HCT116 (cell line): ENCODE results near the gene ALOXE3. TPM values are rescaled to one million over a fixed set of nuclear protein-coding genes. Genes with fewer than 3 reads are reported as not detected.

Experiments
- ATAC-seq: fragments of 200-7000 bp; cut with Tn5 transposase; 2 replicates; pipeline ENCODE4 v1.9.1; 2020; ENCODE audit warnings: mild to moderate bottlenecking, moderate library complexity
- BruUV-seq: library from RNA; stranded (reverse); fragments of 400-500 nt; replicated peaks from 2 replicates; lab custom pipeline; 2021; lab: Mats Ljungman, UMichigan
- CTCF ChIA-PET: fragments of 300-600 bp; sonication (Branson Sonifier 250); formaldehyde crosslinking; loops from one replicate; lab custom pipeline; 2021; ENCODE audit warnings: antibody characterized with exemption; lab: Charles Lee
- POLR2A ChIA-PET: fragments of 300-600, 350-600 bp; sonication (Branson Sonifier 250); formaldehyde crosslinking; loops from one replicate; lab custom pipeline; 2021; ENCODE audit warnings: antibody characterized with exemption; lab: Charles Lee
- RAD21 ChIA-PET, 2 experiments: fragments of 300-600 bp; sonication (Branson Sonifier 250); formaldehyde crosslinking; loops; one replicate each; lab custom pipeline; 2023; ENCODE audit warnings: low total read pairs in 2 of 2; ENCODE audit not compliant: uncharacterized antibody in 2 of 2, unreplicated experiment in 2 of 2, low non-redundant PET in 1 of 2; lab: Charles Lee
- DNase-seq: peaks from one replicate; pipeline ENCODE4 v3.0.0-alpha.2; 2010; ENCODE audit warnings: low read depth, low spot score
- H2AFZ ChIP-seq: fragments of 200-600 bp; shearing (Covaris generic), sonication (generic); 2 replicates; pipeline ENCODE4 v1.6.1; 2017; ENCODE audit warnings: low read depth, mixed run types, mixed read lengths, antibody characterized with exemption, low read length; ENCODE audit not compliant: poor library complexity, severe bottlenecking
- H3K27ac ChIP-seq: 2 replicates; pipeline ENCODE4 v1.5.1; 2012; ENCODE audit warnings: low read depth, low read length
- H3K27me3 ChIP-seq: fragments of 200-600 bp; sonication (generic); 2 replicates; pipeline ENCODE4 v1.6.1; 2016; ENCODE audit warnings: mixed run types, low read length, mixed read lengths; ENCODE audit not compliant: insufficient read depth
- H3K36me3 ChIP-seq, 2 experiments: fragments of 200-500 bp in 1 of 2; fragments of 200-600 bp in 1 of 2; sonication (Bioruptor generic) in 1 of 2; sonication (generic) in 1 of 2; 2 replicates each; pipeline versions ENCODE4 v1.5.1 to v1.6.1; 2014 to 2016; ENCODE audit warnings: low read length in 2 of 2, inconsistent platforms in 1 of 2, mixed read lengths in 1 of 2, mixed run types in 1 of 2; ENCODE audit not compliant: insufficient read depth in 2 of 2, control insufficient read depth in 1 of 2
- H3K4me1 ChIP-seq, 2 experiments: fragments of 200-600 bp in 1 of 2; sonication (generic) in 1 of 2; 2 replicates each; pipeline versions ENCODE4 v1.5.1 to v1.6.1; 2012 to 2017; ENCODE audit warnings: low read length in 2 of 2, inconsistent platforms in 1 of 2, mild to moderate bottlenecking in 1 of 2, mixed read lengths in 1 of 2, mixed run types in 1 of 2, moderate library complexity in 1 of 2; ENCODE audit not compliant: insufficient read depth in 2 of 2, control insufficient read depth in 1 of 2
- H3K4me2 ChIP-seq: fragments of 200-600 bp; sonication (generic); 2 replicates; pipeline ENCODE4 v1.6.1; 2017; ENCODE audit warnings: mixed run types, low read length, mixed read lengths
- H3K4me3 ChIP-seq, 2 experiments: fragments of 200-600 bp in 1 of 2; sonication (generic) in 1 of 2; replicated peaks in 1 of 2; 2 replicates each; pipeline ENCODE4 v1.5.1; 2011 to 2016; ENCODE audit warnings: low read length in 2 of 2, control low read depth in 1 of 2, low read depth in 1 of 2, mild to moderate bottlenecking in 1 of 2, mixed read lengths in 1 of 2, mixed run types in 1 of 2
- H3K79me2 ChIP-seq: fragments of 200-600 bp; sonication (generic); 2 replicates; pipeline ENCODE4 v1.6.1; 2017; ENCODE audit warnings: mild to moderate bottlenecking, mixed run types, low read length, moderate library complexity, mixed read lengths; ENCODE audit not compliant: insufficient read depth
- H3K9ac ChIP-seq: fragments of 200-600 bp; sonication (generic); 2 replicates; pipeline ENCODE4 v1.6.1; 2016; ENCODE audit warnings: low read length, mixed read lengths
- H3K9me2 ChIP-seq: fragments of 200-600 bp; sonication (generic), shearing (Covaris generic); 2 replicates; pipeline ENCODE4 v1.6.1; 2017; ENCODE audit warnings: mixed run types, mild to moderate bottlenecking, moderate library complexity; ENCODE audit not compliant: insufficient read depth
- H3K9me3 ChIP-seq, 2 experiments: fragments of 200-500 bp in 1 of 2; fragments of 200-600 bp in 1 of 2; sonication (Bioruptor generic) in 1 of 2; sonication (generic) in 1 of 2; 2 replicates each; pipeline ENCODE4 v1.6.1; 2014 to 2017; ENCODE audit warnings: low read length in 2 of 2, mixed read lengths in 2 of 2, inconsistent platforms in 1 of 2, low read depth in 1 of 2, mild to moderate bottlenecking in 1 of 2, mixed run types in 1 of 2, moderate library complexity in 1 of 2; ENCODE audit not compliant: control insufficient read depth in 1 of 2, insufficient read depth in 1 of 2
- H4K20me1 ChIP-seq: fragments of 200-600 bp; sonication (generic), shearing (Covaris generic); 2 replicates; pipeline ENCODE4 v1.6.1; 2017; ENCODE audit warnings: mixed run types, mild to moderate bottlenecking, moderate library complexity; ENCODE audit not compliant: insufficient read depth
- EGR1 ChIP-seq: IDR thresholded peaks from 2 replicates; pipeline ENCODE4 v1.6.1; 2012; ENCODE audit warnings: low read depth
- ELF1 ChIP-seq: IDR thresholded peaks from 2 replicates; pipeline ENCODE4 v1.6.1; 2012; ENCODE audit warnings: low read depth, borderline replicate concordance
- RAD21 ChIP-seq: IDR thresholded peaks from 2 replicates; pipeline ENCODE4 v1.6.1; 2012; ENCODE audit warnings: low read depth, mild to moderate bottlenecking
- intact Hi-C: fragments of 100-400 bp; cut with micrococcal nuclease; formaldehyde crosslinking; loops from 2 replicates; pipeline ENCODE4 v1.10.0; 2022
- total RNA-seq: library from RNA; stranded (reverse); gene quantifications from one replicate; pipeline ENCODE4 v1.2.1, GENCODE V29; 2021; ENCODE audit not compliant: unreplicated experiment
- TF ChIP-seq, protein P1 (sequence below): IDR thresholded peaks from 2 replicates; pipeline ENCODE4 v1.6.1; 2012
- TF ChIP-seq, protein P2 (sequence below), 3 experiments: fragments of 200-600 bp in 1 of 3; sonication (generic) in 1 of 3; IDR thresholded peaks in 2 of 3; conservative IDR thresholded peaks in 1 of 3; 2 replicates each; pipeline ENCODE4 v1.5.1; 2012 to 2017; ENCODE audit warnings: low read depth in 2 of 3, low read length in 2 of 3, antibody characterized with exemption in 1 of 3, borderline replicate concordance in 1 of 3, control low read depth in 1 of 3, mild to moderate bottlenecking in 1 of 3, mixed read lengths in 1 of 3, mixed run types in 1 of 3, moderate library complexity in 1 of 3; ENCODE audit not compliant: insufficient read depth in 1 of 3

ALOXE3 gene
- total RNA-seq, 1 experiment from 2014 or later = 3.5 TPM

DNA sequence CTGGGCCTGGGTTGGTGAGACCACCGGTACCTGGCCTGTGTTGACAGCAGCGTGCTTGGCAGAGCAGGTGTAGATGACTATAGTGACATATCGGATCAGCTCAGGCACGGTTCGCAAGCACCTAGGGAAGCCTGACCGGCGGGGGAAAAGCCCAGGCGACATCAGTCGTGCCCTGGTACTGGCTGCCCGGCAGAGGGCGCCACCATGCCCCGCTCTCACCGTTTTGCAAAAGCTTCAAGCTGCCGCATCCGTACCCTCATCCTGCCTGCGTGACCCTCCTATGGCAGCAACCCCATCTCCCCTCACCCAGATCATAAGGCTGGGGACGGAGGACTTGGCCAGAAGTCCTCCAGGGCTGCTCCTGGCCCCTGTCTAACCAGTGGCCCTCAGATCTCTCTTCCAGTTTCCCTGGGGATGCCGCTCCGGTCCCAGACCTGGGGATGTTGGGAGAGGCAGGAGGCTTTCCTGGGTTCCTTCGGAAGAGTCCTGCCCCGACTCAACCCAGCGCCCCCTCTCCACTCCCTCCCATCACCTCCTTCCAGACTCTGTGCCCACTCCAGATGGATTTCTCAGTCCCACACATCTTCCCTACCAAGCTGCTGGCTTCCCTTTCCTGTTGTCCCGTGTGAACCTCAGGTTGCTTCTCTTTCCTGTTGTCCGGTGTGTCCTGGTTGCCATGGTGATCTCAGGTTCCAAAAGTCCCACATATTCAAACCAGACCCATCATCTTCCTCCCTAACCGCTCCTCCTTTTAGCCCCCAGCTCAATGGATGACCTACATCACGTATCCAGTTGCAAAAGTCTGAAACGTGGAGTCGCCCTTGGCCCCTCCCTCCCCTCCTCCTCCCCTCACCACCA lies 44.5 kb downstream of the ALOXE3 start:
- no TSS peak for BruUV-seq
- H3K9ac ChIP-seq = peak overlapping the region; percentile 40; the same call in 1 of the 2 replicates
- peak overlapping the region; percentile 1 to 41; a peak in 3 of 4 replicates for H3K4me3 ChIP-seq
- peaks cover 4% of the 10 kb centered on the region; the same call in 1 of the 2 replicates for H3K27me3 ChIP-seq
- ChIA-PET RAD21 (interaction anchor here (0.6 to 1.2 kb wide), 5 partner anchors 14 to 333 kb away, joined by 3 to 8 read pairs (median 3); no protein-coding TSS in a partner anchor), POLR2A (interaction anchor here (1.7 kb wide), 1 partner anchor 99 kb away, joined by 5 read pairs; no protein-coding TSS in a partner anchor), CTCF (interaction anchor here (0.6 to 2.5 kb wide), 28 partner anchors 9 to 806 kb away, joined by 3 to 29 read pairs (median 5); partner anchors contain the start of genes ALOX12B, ALOXE3, SLC25A35 and TRAPPC1)
- no peaks in the 10 kb centered on the region for H3K36me3 ChIP-seq
- no peaks in the 10 kb centered on the region for H3K79me2 ChIP-seq
- peaks cover 0 to 16% of the 10 kb centered on the region in 2 experiments; a peak in 2 of 4 replicates for H3K4me1 ChIP-seq
- peak overlapping the region; percentile 77 for H3K4me2 ChIP-seq
- no peaks in the 10 kb centered on the region for H4K20me1 ChIP-seq
- TF ChIP-seq ELF1 (no peak), EGR1 (no peak), RAD21 (peak; percentile 58)
- TF ChIP-seq, protein P1, sequence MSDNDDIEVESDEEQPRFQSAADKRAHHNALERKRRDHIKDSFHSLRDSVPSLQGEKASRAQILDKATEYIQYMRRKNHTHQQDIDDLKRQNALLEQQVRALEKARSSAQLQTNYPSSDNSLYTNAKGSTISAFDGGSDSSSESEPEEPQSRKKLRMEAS = no peak
- TF ChIP-seq, protein P2, sequence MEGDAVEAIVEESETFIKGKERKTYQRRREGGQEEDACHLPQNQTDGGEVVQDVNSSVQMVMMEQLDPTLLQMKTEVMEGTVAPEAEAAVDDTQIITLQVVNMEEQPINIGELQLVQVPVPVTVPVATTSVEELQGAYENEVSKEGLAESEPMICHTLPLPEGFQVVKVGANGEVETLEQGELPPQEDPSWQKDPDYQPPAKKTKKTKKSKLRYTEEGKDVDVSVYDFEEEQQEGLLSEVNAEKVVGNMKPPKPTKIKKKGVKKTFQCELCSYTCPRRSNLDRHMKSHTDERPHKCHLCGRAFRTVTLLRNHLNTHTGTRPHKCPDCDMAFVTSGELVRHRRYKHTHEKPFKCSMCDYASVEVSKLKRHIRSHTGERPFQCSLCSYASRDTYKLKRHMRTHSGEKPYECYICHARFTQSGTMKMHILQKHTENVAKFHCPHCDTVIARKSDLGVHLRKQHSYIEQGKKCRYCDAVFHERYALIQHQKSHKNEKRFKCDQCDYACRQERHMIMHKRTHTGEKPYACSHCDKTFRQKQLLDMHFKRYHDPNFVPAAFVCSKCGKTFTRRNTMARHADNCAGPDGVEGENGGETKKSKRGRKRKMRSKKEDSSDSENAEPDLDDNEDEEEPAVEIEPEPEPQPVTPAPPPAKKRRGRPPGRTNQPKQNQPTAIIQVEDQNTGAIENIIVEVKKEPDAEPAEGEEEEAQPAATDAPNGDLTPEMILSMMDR (IDR thresholded peaks at IDR 0.05 in 2 of 3, conservative IDR thresholded peaks at IDR 0.05 in 1 of 3; ENCODE audit: borderline replicate concordance in 1 of 3, insufficient read depth in 1 of 3, low read depth in 2 of 3, low read length in 2 of 3) = peak; percentile 70 to 97 (median 92)
- TF ChIP-seq, all 23 proteins: peak for 2
- H3K9me3 ChIP-seq = no peaks in the 10 kb centered on the region
- DNase-seq = peak; percentile 44
- intact Hi-C loops = no loop called here
- ATAC-seq = peak; percentile 96
- H3K9me2 ChIP-seq = no peaks in the 10 kb centered on the region
- peak overlapping the region; percentile 90 for H2AFZ ChIP-seq
- no peak overlapping the region for H3K27ac ChIP-seq
